ENCODE results near the gene CLMN. TPM values are rescaled to one million over a fixed set of nuclear protein-coding genes. Genes with fewer than 3 reads are reported as not detected.

The CLMN gene
- total and polyA plus RNA-seq, 2 of the 8 experiments (the other 6 are each of a cell fraction or from before 2014, with no cell fraction given), result 1.6 to 8.2 TPM

- TF ChIP-seq CTCF (IDR thresholded peaks at IDR 0.05; ENCODE audit: control extremely low read depth in 1 of 3, insufficient read depth in 1 of 3, low read depth in 1 of 3, low read length in 3 of 3) (no peak), KDM1A (IDR thresholded peaks at IDR 0.05; ENCODE audit: borderline replicate concordance, low read length) (no peak)
Observed at GRCh38 chr14:95287176-95287754, 32.4 kb downstream of the CLMN start (continued).

Measured in H1 (cell line).